HS-5 (cell line): ENCODE measurements around the gene TARDBP.
A peak's percentile ranks its signal among the peaks of the same experiment; 100 is the strongest.
"Not testable (repeated sequence)": the region's sequence is repeated elsewhere in the genome, so short reads cannot be mapped to it uniquely, and the experiment has no call there.

ENCODE experiments used
- DNase-seq: peaks from one replicate; pipeline ENCODE4 v3.0.0-alpha.2; 2012; ENCODE audit warnings: low read depth

Gene TARDBP

GRCh38 chr1:11059968-11060830 lies 47.7 kb downstream of the TARDBP start, which contains the start of gene SRM:
Gene SRM (minus strand): TSS chr1:11060018. CDS start chr1:11059943, 75 bp downstream.
- peak; percentile 68 for DNase-seq

GRCh38 chr1:11061652-11062365 lies 49.4 kb downstream of the TARDBP start:
- no peak for DNase-seq

- DNase-seq: no peak
Measured at GRCh38 chr1:11062965-11063401, 50.5 kb downstream of the TARDBP start.

- DNase-seq: not testable (repeated sequence)
Measured at GRCh38 chr1:11063937-11064537, 51.6 kb downstream of the TARDBP start.

- no peak for DNase-seq
Measured at GRCh38 chr1:11064942-11065341, 52.5 kb downstream of the TARDBP start.

GRCh38 chr1:11065796-11066195 lies 53.3 kb downstream of the TARDBP start:
- DNase-seq: no peak

GRCh38 chr1:11067716-11068599 lies 55.5 kb downstream of the TARDBP start:
- DNase-seq: no peak

GRCh38 chr1:11068600-11069473 lies 56.4 kb downstream of the TARDBP start:
- no peak for DNase-seq

- DNase-seq: no peak
Measured at GRCh38 chr1:11070876-11071275, 58.4 kb downstream of the TARDBP start.

GRCh38 chr1:11071463-11072215 lies 59.2 kb downstream of the TARDBP start:
- no peak for DNase-seq

GRCh38 chr1:11072216-11072917 lies 59.9 kb downstream of the TARDBP start:
- DNase-seq: no peak

- not testable (repeated sequence) for DNase-seq
Measured at GRCh38 chr1:11073398-11073797, 60.9 kb downstream of the TARDBP start.
